WTC11 (cell line): ENCODE data around the gene ARHGEF10L.

Experiments used
- CTCF ChIP-seq: fragments of 200-600 bp; IDR thresholded peaks from 2 replicates; pipeline ENCODE4 v1.8.0; 2022; ENCODE audit warnings: antibody characterized with exemption
- ZNF512 ChIP-seq: sonication (generic); formaldehyde crosslinking; IDR thresholded peaks from 2 replicates; pipeline ENCODE4 v1.8.1; 2022; ENCODE audit warnings: missing genetic modification reagents, borderline replicate concordance

- TF ChIP-seq CTCF, result no peak
- TF ChIP-seq ZNF512, result no peak
Observed at GRCh38 chr1:17632106-17632505, 92.6 kb downstream of the ARHGEF10L start.
